GM23338 (cell line): ENCODE results near the gene NLRC3. TPM values are rescaled to one million over a fixed set of nuclear protein-coding genes. Genes with fewer than 3 reads are reported as not detected.

Experiments used
- ATAC-seq: fragments of 200-7000 bp; cut with Tn5 transposase; 3 replicates; pipeline ENCODE4 v1.9.1; 2020
- DNase-seq: peaks from one replicate; pipeline ENCODE4 v3.0.0-alpha.2; 2015; ENCODE audit warnings: low spot score
- H2AFZ ChIP-seq: fragments of 200-600 bp; sonication (generic); 2 replicates; pipeline ENCODE4 v1.8.0; 2016; ENCODE audit warnings: antibody characterized with exemption, mild to moderate bottlenecking, moderate library complexity
- H3F3A ChIP-seq: fragments of 200-600 bp; sonication (generic); replicated peaks from 2 replicates; pipeline ENCODE4 v1.8.0; 2017; ENCODE audit warnings: antibody characterized with exemption, mixed run types, low read depth
- H3K27ac ChIP-seq: fragments of 200-600 bp; sonication (generic); 2 replicates; pipeline ENCODE4 v1.6.1; 2016; ENCODE audit warnings: low read depth
- H3K27me3 ChIP-seq: fragments of 200-600 bp; sonication (generic); 2 replicates; pipeline ENCODE4 v1.8.0; 2016; ENCODE audit warnings: mild to moderate bottlenecking, mixed run types, moderate library complexity; ENCODE audit not compliant: insufficient read depth
- H3K36me3 ChIP-seq: fragments of 200-600 bp; sonication (generic); 2 replicates; pipeline ENCODE4 v1.8.0; 2016; ENCODE audit warnings: mild to moderate bottlenecking; ENCODE audit not compliant: insufficient read depth
- H3K4me1 ChIP-seq: fragments of 200-600 bp; sonication (generic); 2 replicates; pipeline ENCODE4 v1.8.0; 2016; ENCODE audit warnings: mild to moderate bottlenecking, moderate library complexity; ENCODE audit not compliant: insufficient read depth
- H3K4me2 ChIP-seq: fragments of 200-600 bp; sonication (generic); 2 replicates; pipeline ENCODE4 v1.7.1; 2017; ENCODE audit warnings: mixed run types
- H3K4me3 ChIP-seq: fragments of 200-600 bp; sonication (generic); 2 replicates; pipeline ENCODE4 v1.6.1; 2016; ENCODE audit warnings: mixed run types
- H3K79me2 ChIP-seq: fragments of 200-600 bp; sonication (generic); replicated peaks from 2 replicates; pipeline ENCODE4 v1.8.0; 2017; ENCODE audit warnings: mild to moderate bottlenecking; ENCODE audit not compliant: insufficient read depth
- H3K9me2 ChIP-seq: fragments of 200-600 bp; sonication (generic); 2 replicates; pipeline ENCODE4 v1.8.0; 2017; ENCODE audit not compliant: insufficient read depth
- H4K20me1 ChIP-seq: fragments of 200-600 bp; sonication (generic); replicated peaks from 2 replicates; pipeline ENCODE4 v1.8.0; 2017; ENCODE audit warnings: mild to moderate bottlenecking; ENCODE audit not compliant: insufficient read depth
- H3K27ac Mint-ChIP-seq: 2 replicates; pipeline ENCODE4 v1.8.0; 2020; ENCODE audit warnings: inconsistent platforms, mild to moderate bottlenecking, moderate library complexity, mixed read lengths
- H3K27me3 Mint-ChIP-seq: 3 replicates; pipeline ENCODE4 v1.8.0; 2022; ENCODE audit warnings: low read depth, mild to moderate bottlenecking, moderate library complexity, mixed read lengths, inconsistent platforms; ENCODE audit not compliant: insufficient read depth, poor library complexity
- H3K36me3 Mint-ChIP-seq: 3 replicates; pipeline ENCODE4 v1.8.0; 2021; ENCODE audit warnings: low read depth, mild to moderate bottlenecking, inconsistent platforms, moderate library complexity, mixed read lengths
- H3K4me1 Mint-ChIP-seq: 3 replicates; pipeline ENCODE4 v1.8.0; 2020; ENCODE audit warnings: mild to moderate bottlenecking, inconsistent platforms, mixed read lengths
- H3K4me3 Mint-ChIP-seq: 3 replicates; pipeline ENCODE4 v1.8.0; 2021; ENCODE audit warnings: moderate library complexity, mild to moderate bottlenecking, inconsistent platforms, mixed read lengths
- H3K9me3 Mint-ChIP-seq: 3 replicates; pipeline ENCODE4 v1.8.0; 2020; ENCODE audit warnings: moderate library complexity, mild to moderate bottlenecking, inconsistent platforms, mixed read lengths
- CREB1 ChIP-seq: fragments of 250-450 bp; sonication (Bioruptor Pico); IDR thresholded peaks from 2 replicates; pipeline ENCODE4 v1.5.0; 2020; ENCODE audit warnings: low read depth, mild to moderate bottlenecking, moderate library complexity
- CTCF ChIP-seq, 2 experiments: fragments of 200-600 bp in 1 of 2; sonication (generic) in 1 of 2; conservative IDR thresholded peaks; 2 replicates each; pipeline versions ENCODE4 v1.5.1 to v1.6.1; 2016 to 2017; ENCODE audit warnings: antibody characterized with exemption in 2 of 2, low read depth in 2 of 2, mild to moderate bottlenecking in 2 of 2, moderate library complexity in 1 of 2
- ETS1 ChIP-seq: IDR thresholded peaks from 2 replicates; pipeline ENCODE4 v1.6.1; 2016; ENCODE audit warnings: antibody characterized with exemption
- EZH2 ChIP-seq: fragments of 200-600 bp; sonication (generic); IDR thresholded peaks from one replicate; pipeline ENCODE4 v1.8.0; 2017; ENCODE audit warnings: antibody characterized with exemption, mild to moderate bottlenecking, low read depth; ENCODE audit not compliant: unreplicated experiment
- EZH2phosphoT487 ChIP-seq: fragments of 200-600 bp; sonication (generic); IDR thresholded peaks from one replicate; pipeline ENCODE4 v1.8.1; 2018; ENCODE audit warnings: antibody characterized with exemption; ENCODE audit not compliant: unreplicated experiment
- JUNB ChIP-seq: IDR thresholded peaks from one replicate; pipeline ENCODE4 v1.6.1; 2016; ENCODE audit warnings: antibody characterized with exemption; ENCODE audit not compliant: unreplicated experiment
- NANOG ChIP-seq: IDR thresholded peaks from 2 replicates; pipeline ENCODE4 v1.6.1; 2016; ENCODE audit warnings: antibody characterized with exemption, borderline replicate concordance
- POLR2AphosphoS5 ChIP-seq: IDR thresholded peaks from 2 replicates; pipeline ENCODE4 v1.6.1; 2016; ENCODE audit warnings: antibody characterized with exemption, low read depth
- REST ChIP-seq: IDR thresholded peaks from one replicate; pipeline ENCODE4 v1.6.1; 2018; ENCODE audit warnings: antibody characterized with exemption; ENCODE audit not compliant: unreplicated experiment
- STAT1 ChIP-seq: IDR thresholded peaks from one replicate; pipeline ENCODE4 v1.6.1; 2016; ENCODE audit warnings: antibody characterized with exemption; ENCODE audit not compliant: unreplicated experiment
- ZNF114 ChIP-seq: fragments of 250-450 bp; sonication (Bioruptor Pico); IDR thresholded peaks from 2 replicates; pipeline ENCODE4 v1.5.0; 2020; ENCODE audit warnings: mild to moderate bottlenecking, moderate library complexity
- ZNF331 ChIP-seq: fragments of 250-450 bp; sonication (Bioruptor Pico); IDR thresholded peaks from 2 replicates; pipeline ENCODE4 v1.5.0; 2020; ENCODE audit warnings: low read depth, mild to moderate bottlenecking, moderate library complexity
- ZNF462 ChIP-seq: fragments of 250-450 bp; sonication (Bioruptor Pico); IDR thresholded peaks from 2 replicates; pipeline ENCODE4 v1.5.0; 2020; ENCODE audit warnings: mild to moderate bottlenecking, moderate library complexity
- polyA plus RNA-seq: library from polyadenylated mRNA; unstranded; fragments of >200 nt; fragmentation: Nextera tagmentation; extraction: Ambion mirVana; gene quantifications from 2 replicates; pipeline ENCODE4 v1.2.1, GENCODE V29; 2016
- total RNA-seq: library from RNA; depleted of rRNA; stranded (reverse); fragments of >200 nt; shearing (Covaris generic); gene quantifications from 2 replicates; pipeline ENCODE4 v1.2.3, GENCODE V29; 2014

Gene NLRC3
- total and polyA plus RNA-seq, 2 experiments from 2014 or later = 0.11 to 0.49 TPM

GRCh38 chr16:3576211-3576610 is 992 bp downstream of the NLRC3 start:
- Mint-ChIP-seq H3K4me1 (peaks cover 15% of the 10 kb centered on the region), H3K27ac (no peak overlapping the region), H3K9me3 (peaks cover 2% of the 10 kb centered on the region), H3K27me3 (peaks cover 2% of the 10 kb centered on the region), H3K36me3 (no peaks in the 10 kb centered on the region; the same call in 2 of the 3 replicates), H3K4me3 (no peak overlapping the region)
- DNase-seq = no peak
- Histone ChIP-seq H3K9me2 (no peaks in the 10 kb centered on the region), H3K4me2 (no peak overlapping the region), H3F3A (no peaks in the 10 kb centered on the region), H3K27me3 (no peaks in the 10 kb centered on the region), H2AFZ (no peak overlapping the region), H3K79me2 (no peaks in the 10 kb centered on the region), H4K20me1 (no peaks in the 10 kb centered on the region), H3K27ac (no peak overlapping the region), H3K4me1 (no peaks in the 10 kb centered on the region), H3K36me3 (no peaks in the 10 kb centered on the region), H3K4me3 (no peak overlapping the region)
- no peak for TF ChIP-seq REST
- no peak for TF ChIP-seq EZH2phosphoT487
- TF ChIP-seq STAT1 = no peak
- TF ChIP-seq JUNB = no peak
- no peak for TF ChIP-seq ZNF331
- TF ChIP-seq EZH2 = no peak
- no peak for TF ChIP-seq ZNF114 (CRISPR knock-in tag)
- TF ChIP-seq NANOG = no peak
- TF ChIP-seq ZNF462 (CRISPR knock-in tag) = no peak
- no peak for TF ChIP-seq POLR2AphosphoS5
- no peak for TF ChIP-seq CREB1 (CRISPR knock-in tag)
- no peak for TF ChIP-seq ETS1
- no peak for TF ChIP-seq CTCF (conservative IDR thresholded peaks at IDR 0.05; ENCODE audit: low read depth in 2 of 2)
- ATAC-seq = no peak
